ENCODE measurements around the gene RIT1.

Gene RIT1

GRCh38 chr1:155859234-155859829 is 51.8 kb downstream of the RIT1 start, which contains the start of gene SYT11:
SYT11 (plus strand) TSS chr1:155859567; CDS start chr1:155859762, 195 bp downstream.
- peak; percentile 82 to 93 for DNase-seq (ENCODE audit: low read depth in 1 of 2, low spot score in 1 of 2)

- no peak for DNase-seq (ENCODE audit: low read depth in 1 of 2, low spot score in 1 of 2)
Observed at GRCh38 chr1:155858800-155859233, 52.3 kb downstream of the RIT1 start.

DNA sequence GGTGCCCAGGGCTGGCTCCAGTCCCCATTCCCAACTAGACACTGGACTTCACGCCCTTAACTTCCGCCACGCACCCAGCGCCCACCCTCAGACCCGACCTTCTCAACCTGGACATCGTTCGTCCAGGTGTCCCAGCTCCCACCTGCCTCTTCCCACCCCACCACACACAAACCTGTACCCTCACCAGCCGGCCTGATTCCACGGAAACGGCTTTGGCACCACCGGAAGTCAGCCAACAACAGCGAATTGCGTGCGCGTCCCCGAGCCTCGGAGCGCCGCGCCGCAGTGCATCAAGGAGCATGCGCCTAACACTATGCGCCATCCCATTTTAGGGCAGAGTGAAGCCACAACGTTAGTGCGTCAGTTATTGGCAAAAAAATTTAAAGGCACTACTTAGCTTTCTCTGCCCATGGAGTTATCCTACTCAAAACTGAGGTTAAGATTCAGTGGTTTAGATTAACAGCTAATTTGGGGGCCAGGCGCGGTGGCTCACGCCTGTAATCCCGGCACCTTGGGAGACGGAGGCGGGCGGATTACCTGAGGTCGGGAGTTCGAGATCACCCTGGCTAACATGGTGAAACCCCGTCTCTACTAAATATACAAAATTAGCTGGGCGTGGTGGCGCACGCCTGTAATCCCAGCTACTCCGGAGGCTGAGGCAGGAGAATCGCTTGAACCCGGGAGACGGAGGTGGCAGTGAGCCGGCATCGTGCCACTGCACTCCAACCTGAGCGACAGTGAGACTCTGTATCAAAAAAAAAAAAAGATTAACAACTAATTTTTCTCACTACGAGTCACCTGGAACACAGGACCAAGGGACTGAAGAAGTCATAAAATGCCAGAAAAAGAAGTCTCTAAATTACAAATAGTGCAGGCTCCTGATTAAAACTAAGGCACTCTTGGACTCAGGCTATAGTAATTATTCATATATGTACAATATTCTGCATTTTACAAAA is 53.9 kb downstream of the RIT1 start, which contains the start of gene GON4L:
GON4L (minus strand) TSS at position 240 of the 956 bp plus-strand sequence. CDS start 3,434 bp downstream, outside the sequence.
- peak; percentile 76 to 88 for DNase-seq (ENCODE audit: low read depth in 1 of 2, low spot score in 1 of 2)

DNA sequence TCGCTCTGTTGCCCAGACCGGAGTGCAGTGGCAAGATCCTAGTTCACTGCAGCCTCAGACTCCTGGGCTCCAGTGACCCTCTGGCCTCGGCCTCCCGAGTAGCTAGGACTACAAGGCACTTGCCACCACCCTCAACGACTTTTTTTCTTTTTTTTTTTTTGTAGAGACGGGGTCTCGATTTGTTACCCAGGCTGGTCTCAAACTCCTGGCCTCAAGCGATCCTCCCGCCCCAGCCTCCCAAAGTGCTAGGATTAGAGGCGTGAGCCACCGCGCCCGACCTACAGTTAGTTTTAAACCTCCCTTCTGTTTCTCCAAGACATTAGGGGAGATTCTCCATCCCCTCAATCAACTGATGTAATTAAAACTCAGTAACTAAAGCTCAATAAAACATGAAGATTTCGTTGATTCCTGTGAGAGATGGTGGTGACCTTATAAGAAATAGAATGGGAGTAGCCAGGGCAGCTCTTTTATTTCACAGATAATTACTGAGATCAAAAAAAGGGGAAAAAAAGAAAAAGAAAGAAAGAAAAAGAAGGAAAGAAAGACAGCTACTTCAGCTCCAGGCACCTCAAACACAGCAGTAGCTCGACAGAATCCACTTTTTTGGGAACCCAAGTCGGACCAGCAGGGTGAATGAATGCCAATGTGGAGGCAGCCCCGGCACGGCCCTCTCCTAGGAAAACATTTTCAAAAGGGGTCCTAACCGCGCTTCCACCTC is 54.7 kb downstream of the RIT1 start:
- no peak for DNase-seq (ENCODE audit: low read depth in 1 of 2, low spot score in 1 of 2)

GRCh38 chr1:155850345-155850744 is 60.8 kb downstream of the RIT1 start:
- DNase-seq (ENCODE audit: low read depth in 1 of 2, low spot score in 1 of 2) = no peak

GRCh38 chr1:155847823-155848529 is 63.2 kb downstream of the RIT1 start:
- DNase-seq (ENCODE audit: low read depth in 1 of 2, low spot score in 1 of 2) = no peak
